PC-3 (cell line): ENCODE data around the gene MAP2K7. TPM values are rescaled to one million over a fixed set of nuclear protein-coding genes. Genes with fewer than 3 reads are reported as not detected.

ENCODE experiments used
- ATAC-seq: fragments of 200-7000 bp; cut with Tn5 transposase; 2 replicates; pipeline ENCODE4 v1.9.1; 2020; ENCODE audit warnings: mild to moderate bottlenecking, moderate library complexity
- BruUV-seq: library from RNA; stranded (reverse); fragments of 400-500 nt; replicated peaks from 2 replicates; lab custom pipeline; 2021; lab: Mats Ljungman, UMichigan
- CTCF ChIA-PET: fragments of 300-600 bp; sonication (Branson Sonifier 250); formaldehyde crosslinking; loops from one replicate; lab custom pipeline; 2022; ENCODE audit warnings: antibody characterized with exemption; lab: Charles Lee
- POLR2A ChIA-PET: fragments of 300-600 bp; sonication (Branson Sonifier 250); formaldehyde crosslinking; loops from one replicate; lab custom pipeline; 2022; ENCODE audit warnings: antibody characterized with exemption; ENCODE audit not compliant: unreplicated experiment; lab: Charles Lee
- DNase-seq: peaks from one replicate; pipeline ENCODE4 v3.0.0-alpha.2; 2015
- H2AFZ ChIP-seq: fragments of 300-600 bp; sonication (generic); 2 replicates; pipeline ENCODE4 v1.6.0; 2016; ENCODE audit warnings: antibody characterized with exemption, low read length
- H3F3A ChIP-seq: fragments of 300-600 bp; sonication (generic); one replicate; pipeline ENCODE4 v1.6.0; 2017; ENCODE audit warnings: antibody characterized with exemption, low read length, control low read depth, mild to moderate bottlenecking; ENCODE audit not compliant: unreplicated experiment
- H3K27ac ChIP-seq: fragments of 300-600 bp; sonication (generic); 2 replicates; pipeline ENCODE4 v1.5.1; 2016; ENCODE audit warnings: mild to moderate bottlenecking, low read length
- H3K27me3 ChIP-seq: fragments of 300-600 bp; sonication (generic); 2 replicates; pipeline ENCODE4 v1.6.1; 2016; ENCODE audit warnings: low read length, mixed read lengths
- H3K36me3 ChIP-seq: fragments of 300-600 bp; sonication (generic); 2 replicates; pipeline ENCODE4 v1.6.1; 2016; ENCODE audit warnings: low read depth, mixed run types, low read length, mixed read lengths
- H3K4me1 ChIP-seq: fragments of 300-600 bp; sonication (generic); 2 replicates; pipeline ENCODE4 v1.5.1; 2016; ENCODE audit warnings: low read length; ENCODE audit not compliant: insufficient read depth
- H3K4me2 ChIP-seq: fragments of 300-600 bp; sonication (generic); 2 replicates; pipeline ENCODE4 v1.6.0; 2016; ENCODE audit warnings: low read length
- H3K4me3 ChIP-seq: fragments of 300-600 bp; sonication (generic); 2 replicates; pipeline ENCODE4 v1.5.1; 2016; ENCODE audit warnings: mild to moderate bottlenecking, low read length, mixed read lengths
- H3K79me2 ChIP-seq: fragments of 300-600 bp; sonication (generic); 2 replicates; pipeline ENCODE4 v1.6.1; 2017; ENCODE audit warnings: low read length, mixed read lengths
- H3K9ac ChIP-seq: fragments of 300-600 bp; sonication (generic); 2 replicates; pipeline ENCODE4 v1.6.0; 2016; ENCODE audit warnings: mild to moderate bottlenecking, low read length
- H3K9me2 ChIP-seq: fragments of 300-600 bp; sonication (generic); replicated peaks from 2 replicates; pipeline ENCODE4 v1.6.1; 2016; ENCODE audit warnings: mixed run types, low read length, mixed read lengths
- H3K9me3 ChIP-seq: fragments of 300-600 bp; sonication (generic); 2 replicates; pipeline ENCODE4 v1.6.1; 2016; ENCODE audit warnings: low read length, mixed read lengths
- H4K20me1 ChIP-seq: fragments of 300-600 bp; sonication (generic); 2 replicates; pipeline ENCODE4 v1.6.1; 2016; ENCODE audit warnings: low read length, mixed read lengths
- EZH2 ChIP-seq: fragments of 300-600 bp; sonication (generic); IDR thresholded peaks from one replicate; pipeline ENCODE4 v1.6.1; 2017; ENCODE audit warnings: antibody characterized with exemption, mild to moderate bottlenecking, low read length; ENCODE audit not compliant: unreplicated experiment
- EZH2phosphoT487 ChIP-seq: fragments of 300-600 bp; sonication (generic); IDR thresholded peaks from 2 replicates; pipeline ENCODE4 v1.6.1; 2018; ENCODE audit warnings: mild to moderate bottlenecking, antibody characterized with exemption, low read length, borderline replicate concordance
- intact Hi-C: fragments of 100-400 bp; cut with micrococcal nuclease; formaldehyde crosslinking; loops from 2 replicates; pipeline ENCODE4 v1.9.0; 2023
- total RNA-seq: library from RNA; depleted of rRNA; stranded (reverse); fragments of >200 nt; gene quantifications from 2 replicates; pipeline ENCODE4 v1.2.3, GENCODE V29; 2014
- TF ChIP-seq, protein P1 (sequence below): fragments of 300-600 bp; sonication (generic); conservative IDR thresholded peaks from 2 replicates; pipeline ENCODE4 v1.5.1; 2017; ENCODE audit warnings: antibody characterized with exemption, low read depth, mild to moderate bottlenecking, low read length

The MAP2K7 gene
- total RNA-seq, 1 experiment from 2014 or later: 39.3 TPM

DNA sequence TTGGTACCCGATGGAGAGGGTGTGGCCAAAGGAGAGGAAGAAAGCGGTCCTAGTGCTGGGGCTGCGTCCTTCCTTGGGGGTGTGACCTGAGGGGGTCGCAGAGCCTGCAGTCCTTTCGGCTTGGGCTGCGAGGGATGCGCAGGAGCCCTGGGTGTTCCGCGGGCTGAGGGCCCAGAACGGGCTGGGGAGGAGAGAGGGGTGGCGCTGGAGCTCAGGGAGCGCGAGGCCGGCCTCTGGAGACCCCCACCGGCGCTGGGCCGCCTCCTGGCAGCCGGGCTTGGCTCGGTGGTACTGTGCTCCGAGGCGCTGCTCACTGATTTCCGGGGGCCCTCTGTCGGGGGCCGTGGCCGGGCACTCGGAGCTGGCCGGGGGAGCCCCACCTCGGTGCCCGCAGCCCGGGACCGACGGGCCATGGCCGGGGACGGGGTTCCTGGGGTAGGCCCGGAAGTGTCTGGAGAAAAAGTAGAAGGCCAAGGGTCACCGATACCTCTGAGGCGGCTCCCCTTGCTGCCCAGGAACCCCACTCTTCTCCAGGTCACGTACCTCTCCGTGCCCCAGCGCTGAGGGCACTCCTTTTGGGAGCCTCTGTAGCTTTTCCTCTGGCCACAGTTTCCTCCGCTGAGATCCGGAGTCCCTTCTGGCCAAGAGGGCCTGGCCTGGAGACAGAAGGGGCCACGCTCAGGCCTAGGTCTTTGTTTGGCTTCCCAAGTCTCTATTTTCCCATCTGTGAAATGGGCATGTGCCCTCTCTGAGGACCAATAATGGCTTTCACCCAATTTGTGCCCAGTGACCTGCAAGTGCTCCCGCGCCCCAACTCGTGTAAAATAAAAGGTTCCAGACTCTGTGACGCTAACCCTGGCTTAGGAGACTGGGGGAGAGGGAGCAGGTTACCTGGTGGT is 31.1 kb upstream of the MAP2K7 start:
- DNase-seq: no peak
- intact Hi-C loops: loop anchor here (1.0 kb wide), 1 partner anchor 31 kb away; the partner anchor contains the start of gene MAP2K7
- ChIA-PET POLR2A (no interaction called here), CTCF (no interaction called here)
- Histone ChIP-seq H2AFZ (no peak overlapping the region), H3K9me3 (no peaks in the 10 kb centered on the region), H3K4me3 (no peak overlapping the region), H3K27ac (no peak overlapping the region), H3K9me2 (no peaks in the 10 kb centered on the region), H4K20me1 (no peaks in the 10 kb centered on the region), H3K79me2 (no peaks in the 10 kb centered on the region), H3K9ac (no peak overlapping the region), H3K4me1 (peaks cover 24% of the 10 kb centered on the region), H3K36me3 (no peaks in the 10 kb centered on the region), H3K4me2 (peak overlapping the region; percentile 89), H3K27me3 (no peaks in the 10 kb centered on the region), H3F3A (peaks cover 10% of the 10 kb centered on the region)
- no TSS peak for BruUV-seq
- no peak for TF ChIP-seq EZH2
- TF ChIP-seq, protein P1, sequence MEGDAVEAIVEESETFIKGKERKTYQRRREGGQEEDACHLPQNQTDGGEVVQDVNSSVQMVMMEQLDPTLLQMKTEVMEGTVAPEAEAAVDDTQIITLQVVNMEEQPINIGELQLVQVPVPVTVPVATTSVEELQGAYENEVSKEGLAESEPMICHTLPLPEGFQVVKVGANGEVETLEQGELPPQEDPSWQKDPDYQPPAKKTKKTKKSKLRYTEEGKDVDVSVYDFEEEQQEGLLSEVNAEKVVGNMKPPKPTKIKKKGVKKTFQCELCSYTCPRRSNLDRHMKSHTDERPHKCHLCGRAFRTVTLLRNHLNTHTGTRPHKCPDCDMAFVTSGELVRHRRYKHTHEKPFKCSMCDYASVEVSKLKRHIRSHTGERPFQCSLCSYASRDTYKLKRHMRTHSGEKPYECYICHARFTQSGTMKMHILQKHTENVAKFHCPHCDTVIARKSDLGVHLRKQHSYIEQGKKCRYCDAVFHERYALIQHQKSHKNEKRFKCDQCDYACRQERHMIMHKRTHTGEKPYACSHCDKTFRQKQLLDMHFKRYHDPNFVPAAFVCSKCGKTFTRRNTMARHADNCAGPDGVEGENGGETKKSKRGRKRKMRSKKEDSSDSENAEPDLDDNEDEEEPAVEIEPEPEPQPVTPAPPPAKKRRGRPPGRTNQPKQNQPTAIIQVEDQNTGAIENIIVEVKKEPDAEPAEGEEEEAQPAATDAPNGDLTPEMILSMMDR: no peak
- no peak for TF ChIP-seq EZH2phosphoT487
- no peak for ATAC-seq

DNA sequence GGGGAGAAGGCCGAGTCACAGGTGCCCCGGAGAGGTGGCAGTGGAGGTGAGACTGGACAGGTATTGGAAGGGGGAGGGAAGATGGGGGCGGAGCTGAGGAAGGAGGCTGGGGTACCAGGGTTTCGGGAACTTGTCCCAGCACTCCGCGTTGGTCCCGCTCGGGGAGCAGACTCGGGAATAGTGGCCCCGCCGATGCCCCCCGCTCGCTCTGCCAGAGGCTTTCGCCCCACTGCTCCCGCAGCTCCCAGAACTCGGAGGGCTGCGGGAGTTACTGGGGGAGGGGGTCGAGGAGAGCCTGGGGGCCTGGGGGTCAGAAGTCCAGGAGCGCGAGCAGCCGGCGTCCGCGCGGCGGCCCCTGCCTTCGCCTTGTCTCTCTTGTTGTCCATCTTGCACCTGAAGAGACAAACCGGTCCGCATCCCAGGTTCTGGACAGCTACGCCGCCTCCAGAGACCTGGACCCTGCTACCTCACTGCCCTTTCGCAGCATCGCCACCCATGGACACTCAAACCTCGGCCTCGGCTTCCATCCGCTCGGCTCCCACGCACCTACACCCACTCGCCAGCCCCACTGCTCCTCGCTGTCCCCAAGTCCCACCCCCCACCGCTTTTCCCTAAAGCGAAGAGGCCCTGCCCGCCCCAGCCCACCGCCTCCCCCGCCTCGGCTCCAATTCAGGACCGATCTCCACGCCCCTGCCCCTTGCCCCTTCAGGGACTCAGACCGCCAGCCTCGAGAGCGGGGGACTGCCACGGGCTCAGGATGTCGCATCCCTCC is 30.2 kb upstream of the MAP2K7 start:
- Histone ChIP-seq H3K79me2 (no peaks in the 10 kb centered on the region), H3K36me3 (no peaks in the 10 kb centered on the region), H3K27ac (no peak overlapping the region), H3F3A (peaks cover 10% of the 10 kb centered on the region), H3K9me3 (no peaks in the 10 kb centered on the region), H3K4me3 (peak overlapping the region; percentile 69), H3K9me2 (no peaks in the 10 kb centered on the region), H3K27me3 (no peaks in the 10 kb centered on the region), H2AFZ (peak overlapping the region; percentile 81), H3K4me1 (peaks cover 21% of the 10 kb centered on the region), H3K4me2 (peak overlapping the region; percentile 89), H3K9ac (peak overlapping the region; percentile 28; the same call in 1 of the 2 replicates), H4K20me1 (no peaks in the 10 kb centered on the region)
- ChIA-PET CTCF (no interaction called here), POLR2A (no interaction called here)
- ATAC-seq (no peak), DNase-seq (no peak)
- intact Hi-C loops: no loop called here
- no peak for TF ChIP-seq EZH2
- TF ChIP-seq, protein P1: no peak
- no peak for TF ChIP-seq EZH2phosphoT487
- no TSS peak for BruUV-seq
